ENCODE results near the gene C11orf21.

Gene C11orf21

GRCh38 chr11:2270322-2271076 is 31.2 kb downstream of the C11orf21 start, which contains the start of gene ASCL2:
TSS of gene ASCL2 (minus strand) at chr11:2270588. CDS start at chr11:2270332, 256 bp downstream.
- no peak for DNase-seq

- DNase-seq: peak; percentile 48
These were observed 32.0 kb downstream of the C11orf21 start for GRCh38 chr11:2269601-2270321.

- DNase-seq: no peak
These were observed 32.8 kb downstream of the C11orf21 start for GRCh38 chr11:2268729-2269600.

- DNase-seq: no peak
These were observed 33.6 kb downstream of the C11orf21 start for GRCh38 chr11:2267851-2268728.

GRCh38 chr11:2267306-2267850 is 34.3 kb downstream of the C11orf21 start:
- no peak for DNase-seq

- DNase-seq: no peak
These were observed 35.0 kb downstream of the C11orf21 start for GRCh38 chr11:2266586-2267305.

GRCh38 chr11:2265854-2266585 is 35.7 kb downstream of the C11orf21 start:
- DNase-seq: no peak

GRCh38 chr11:2265396-2265795 is 36.3 kb downstream of the C11orf21 start:
- DNase-seq: no peak

GRCh38 chr11:2264366-2265053 is 37.2 kb downstream of the C11orf21 start:
- no peak for DNase-seq

- no peak for DNase-seq
These were observed 37.9 kb downstream of the C11orf21 start for GRCh38 chr11:2263724-2264360.

- no peak for DNase-seq
These were observed 38.6 kb downstream of the C11orf21 start for GRCh38 chr11:2263071-2263565.

GRCh38 chr11:2262301-2263070 is 39.2 kb downstream of the C11orf21 start:
- DNase-seq: no peak

GRCh38 chr11:2261436-2262230 is 40.1 kb downstream of the C11orf21 start:
- DNase-seq: no peak

- DNase-seq: no peak
These were observed 41.0 kb downstream of the C11orf21 start for GRCh38 chr11:2260491-2261364.

GRCh38 chr11:2259897-2260451 is 41.7 kb downstream of the C11orf21 start:
- DNase-seq: no peak

GRCh38 chr11:2259466-2259830 is 42.3 kb downstream of the C11orf21 start:
- no peak for DNase-seq
